ENCODE measurements around the gene TNFRSF25. TPM values are rescaled to one million over a fixed set of nuclear protein-coding genes. Genes with fewer than 3 reads are reported as not detected.
A peak's percentile ranks its signal among the peaks of the same experiment; 100 is the strongest.

Gene TNFRSF25
- total RNA-seq, 1 donor from 2014 or later: 21.4 TPM

- Mint-ChIP-seq H3K4me3 (ENCODE audit: unreplicated experiment) (peak overlapping the region; percentile 70), H3K9me3 (ENCODE audit: low read depth) (no peaks in the 10 kb centered on the region), H3K27ac (ENCODE audit: unreplicated experiment) (peak overlapping the region; percentile 22), H3K36me3 (ENCODE audit: low read depth) (no peaks in the 10 kb centered on the region), H3K4me1 (ENCODE audit: low read depth) (peaks cover 41% of the 10 kb centered on the region), H3K27me3 (ENCODE audit: low read depth) (no peaks in the 10 kb centered on the region)
- no peak for DNase-seq (ENCODE audit: low spot score)
- peak; percentile 89 for TF ChIP-seq CTCF (IDR thresholded peaks at IDR 0.05)
Observed at GRCh38 chr1:6486433-6487011, 20.5 kb upstream of the TNFRSF25 start.

DNA sequence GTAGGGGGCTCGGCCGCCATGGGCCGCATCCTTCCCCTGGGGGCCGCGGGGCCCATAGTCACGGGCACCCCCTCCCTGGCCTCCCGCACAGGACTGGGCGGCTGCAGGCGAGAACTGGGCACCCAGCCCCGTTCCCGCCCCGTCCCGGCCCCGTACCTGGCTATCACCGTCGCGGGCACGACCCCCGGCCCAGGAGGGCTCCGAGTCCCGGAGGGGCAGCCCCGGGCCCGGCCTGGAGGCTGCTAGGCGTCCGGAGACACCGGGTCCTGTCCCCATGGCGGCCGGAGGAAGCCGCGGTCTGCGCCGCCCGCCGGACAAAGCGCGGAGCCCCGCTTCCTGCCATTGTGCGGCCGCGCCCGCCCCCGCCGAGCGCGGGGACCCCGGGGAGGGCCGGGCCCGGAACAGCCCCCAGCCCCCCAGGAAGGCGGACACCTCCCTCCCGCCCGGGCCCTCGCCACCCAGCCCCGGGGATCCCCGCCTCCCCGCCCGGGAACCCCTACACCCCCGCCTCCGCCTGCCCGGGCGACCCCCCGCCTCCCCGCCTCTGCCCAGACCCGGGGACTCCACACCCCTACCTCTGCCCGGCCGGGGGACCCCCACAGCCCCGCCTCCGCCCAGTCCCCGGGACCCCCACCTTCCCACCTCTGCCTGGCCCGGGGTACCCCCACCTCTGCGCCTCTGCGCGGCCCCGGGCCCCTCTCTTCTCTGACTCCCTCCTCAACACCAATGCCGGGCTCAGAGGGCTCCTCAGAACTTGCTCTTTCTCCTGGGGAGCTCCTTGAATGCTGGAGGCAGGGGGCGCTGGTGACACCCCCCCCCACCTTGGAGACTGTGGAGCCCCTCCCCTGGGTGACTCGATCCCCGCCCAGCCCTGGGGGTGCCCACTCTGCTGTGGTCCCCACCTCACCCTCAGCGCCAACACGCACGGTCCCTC, 19.5 kb upstream of the TNFRSF25 start:
- no peaks in the 10 kb centered on the region for H3K27me3 Mint-ChIP-seq (ENCODE audit: low read depth)
- DNase-seq (ENCODE audit: low spot score): no peak
- no peak for TF ChIP-seq CTCF (IDR thresholded peaks at IDR 0.05)
- H3K4me3 Mint-ChIP-seq (ENCODE audit: unreplicated experiment): peak overlapping the region; percentile 70
- H3K9me3 Mint-ChIP-seq (ENCODE audit: low read depth): no peaks in the 10 kb centered on the region
- H3K4me1 Mint-ChIP-seq (ENCODE audit: low read depth): peaks cover 35% of the 10 kb centered on the region
- no peak overlapping the region for H3K27ac Mint-ChIP-seq (ENCODE audit: unreplicated experiment)
- H3K36me3 Mint-ChIP-seq (ENCODE audit: low read depth): no peaks in the 10 kb centered on the region

- no peak for TF ChIP-seq CTCF (IDR thresholded peaks at IDR 0.05)
- Mint-ChIP-seq H3K4me1 (ENCODE audit: low read depth) (peaks cover 34% of the 10 kb centered on the region), H3K9me3 (ENCODE audit: low read depth) (no peaks in the 10 kb centered on the region), H3K27ac (ENCODE audit: unreplicated experiment) (no peak overlapping the region), H3K36me3 (ENCODE audit: low read depth) (no peaks in the 10 kb centered on the region), H3K27me3 (ENCODE audit: low read depth) (no peaks in the 10 kb centered on the region), H3K4me3 (ENCODE audit: unreplicated experiment) (peak overlapping the region; percentile 68)
- DNase-seq (ENCODE audit: low spot score): no peak
Observed at GRCh38 chr1:6484826-6485167, 18.8 kb upstream of the TNFRSF25 start.

GRCh38 chr1:6483761-6484117, 17.8 kb upstream of the TNFRSF25 start:
- Mint-ChIP-seq H3K27me3 (ENCODE audit: low read depth) (no peaks in the 10 kb centered on the region), H3K9me3 (ENCODE audit: low read depth) (no peaks in the 10 kb centered on the region), H3K4me1 (ENCODE audit: low read depth) (peaks cover 31% of the 10 kb centered on the region), H3K27ac (ENCODE audit: unreplicated experiment) (no peak overlapping the region), H3K4me3 (ENCODE audit: unreplicated experiment) (no peak overlapping the region), H3K36me3 (ENCODE audit: low read depth) (no peaks in the 10 kb centered on the region)
- no peak for DNase-seq (ENCODE audit: low spot score)
- TF ChIP-seq CTCF (IDR thresholded peaks at IDR 0.05): no peak

- no peak for DNase-seq (ENCODE audit: low spot score)
- Mint-ChIP-seq H3K27me3 (ENCODE audit: low read depth) (no peaks in the 10 kb centered on the region), H3K36me3 (ENCODE audit: low read depth) (no peaks in the 10 kb centered on the region), H3K4me3 (ENCODE audit: unreplicated experiment) (no peak overlapping the region), H3K9me3 (ENCODE audit: low read depth) (no peaks in the 10 kb centered on the region), H3K4me1 (ENCODE audit: low read depth) (peaks cover 28% of the 10 kb centered on the region), H3K27ac (ENCODE audit: unreplicated experiment) (no peak overlapping the region)
- TF ChIP-seq CTCF (IDR thresholded peaks at IDR 0.05): no peak
Observed at GRCh38 chr1:6483017-6483760, 17.2 kb upstream of the TNFRSF25 start.

Measured in chondrocyte (in vitro differentiated cells).